PC-3 (cell line): ENCODE data around the gene ARHGEF6.

Experiments used
- CTCF ChIP-seq: fragments of 300-600 bp; sonication (generic); conservative IDR thresholded peaks from 2 replicates; pipeline ENCODE4 v1.5.1; 2017; ENCODE audit warnings: antibody characterized with exemption, low read depth, mild to moderate bottlenecking, low read length
- EZH2 ChIP-seq: fragments of 300-600 bp; sonication (generic); IDR thresholded peaks from one replicate; pipeline ENCODE4 v1.6.1; 2017; ENCODE audit warnings: antibody characterized with exemption, mild to moderate bottlenecking, low read length; ENCODE audit not compliant: unreplicated experiment
- EZH2phosphoT487 ChIP-seq: fragments of 300-600 bp; sonication (generic); IDR thresholded peaks from 2 replicates; pipeline ENCODE4 v1.6.1; 2018; ENCODE audit warnings: mild to moderate bottlenecking, antibody characterized with exemption, low read length, borderline replicate concordance

- TF ChIP-seq CTCF (no peak), EZH2phosphoT487 (no peak), EZH2 (no peak)
Measured at GRCh38 chrX:136643243-136643642, 137.5 kb downstream of the ARHGEF6 start.
